Occipital lobe (tissue), 2 donors: ENCODE data around the gene HRCT1. TPM values are rescaled to one million over a fixed set of nuclear protein-coding genes. Genes with fewer than 3 reads are reported as not detected.
"Not testable (repeated sequence)": the region's sequence is repeated elsewhere in the genome, so short reads cannot be mapped to it uniquely, and the experiment has no call there.

ENCODE experiments used
- DNase-seq: peaks from one replicate; lab custom pipeline; 2025; lab: John Stamatoyannopoulos, UW
- total RNA-seq: library from RNA; depleted of rRNA; stranded (reverse); fragments of >200 nt; gene quantifications from one replicate; pipeline ENCODE4 v1.2.3, GENCODE V29; 2014

The HRCT1 gene
- not detected for total RNA-seq

GRCh38 chr9:35905912-35906679 is at the start of gene HRCT1:
TSS of gene HRCT1 (plus strand) at chr9:35906202. CDS start at chr9:35906288, 86 bp downstream.
- no peak for DNase-seq

DNA sequence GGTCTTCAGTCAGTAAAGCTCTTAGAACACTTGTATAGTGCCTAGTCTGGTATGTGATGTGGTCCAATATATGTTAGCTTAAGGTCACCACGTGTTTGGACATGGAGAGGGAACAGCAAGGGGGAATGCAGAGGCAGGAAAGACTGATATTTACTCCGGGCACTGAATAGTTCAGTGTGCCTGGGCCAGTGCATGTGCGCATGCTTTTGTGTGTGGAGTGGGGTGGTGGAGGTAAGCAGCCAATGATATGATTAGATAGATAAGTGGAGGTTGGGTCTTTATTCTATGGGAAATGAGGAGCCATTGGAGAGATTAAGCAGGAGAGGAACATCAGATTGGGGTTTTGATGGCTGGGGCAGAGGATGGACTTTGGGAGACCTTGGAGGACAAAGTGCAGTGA is 49.8 kb upstream of the HRCT1 start:
- no peak for DNase-seq

- no peak for DNase-seq
Observed at GRCh38 chr9:35856882-35857281, 49.1 kb upstream of the HRCT1 start.

GRCh38 chr9:35858458-35858857 is 47.5 kb upstream of the HRCT1 start:
- no peak for DNase-seq

GRCh38 chr9:35859310-35859989 is 46.6 kb upstream of the HRCT1 start:
- peak; percentile 48 for DNase-seq

DNA sequence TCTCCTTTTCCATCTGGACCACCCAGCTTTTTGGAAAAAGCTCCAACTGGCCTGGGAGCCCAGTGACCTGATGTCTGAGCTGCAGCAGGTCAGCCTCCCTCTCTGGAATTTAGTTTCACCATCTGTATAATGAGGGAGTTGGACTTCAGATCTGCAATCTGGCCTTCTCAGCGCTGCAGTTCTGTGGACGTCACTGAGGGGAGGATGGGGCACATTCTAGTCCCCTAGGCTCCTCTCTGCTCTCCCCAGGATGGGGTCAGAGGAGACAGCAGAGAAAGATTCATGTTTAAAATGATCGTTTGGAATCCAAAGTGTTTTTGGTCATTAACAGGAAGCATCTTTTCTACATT is 46.0 kb upstream of the HRCT1 start:
- no peak for DNase-seq

DNA sequence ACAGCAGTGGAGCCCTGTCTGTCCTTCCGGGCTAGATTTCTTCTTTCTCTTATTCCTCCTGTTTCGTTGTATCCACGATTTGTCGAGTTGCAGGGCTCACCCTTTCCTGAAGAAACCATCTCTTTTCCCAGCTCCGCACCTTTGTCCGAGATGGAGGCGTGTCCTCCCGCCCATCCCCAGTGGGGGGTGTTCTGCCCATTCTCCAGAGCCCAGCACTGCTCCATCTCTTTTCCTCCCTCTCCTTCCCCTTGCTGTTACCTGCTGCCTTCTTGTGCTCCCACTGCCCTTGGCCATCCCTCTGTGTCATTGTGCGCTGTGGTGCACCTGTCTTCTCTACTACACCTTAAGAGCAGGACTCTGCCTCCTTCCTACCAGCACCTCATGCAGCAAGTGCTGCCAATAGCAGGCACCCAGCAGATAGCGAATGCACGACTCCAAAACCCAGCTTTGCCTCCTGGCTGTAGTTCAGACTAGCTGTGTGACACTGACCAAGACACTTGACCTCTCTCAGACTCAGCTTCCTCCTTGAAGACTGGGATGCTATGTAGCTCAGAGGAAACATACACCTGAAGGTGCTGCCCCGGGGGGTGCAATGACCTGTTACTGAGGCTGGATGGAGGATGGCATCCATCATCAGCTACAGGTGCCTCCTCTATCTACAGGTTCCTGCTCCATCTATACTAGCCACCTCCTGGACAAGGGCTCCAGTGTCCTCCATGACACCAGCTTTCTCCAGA is 44.7 kb upstream of the HRCT1 start:
- no peak for DNase-seq

GRCh38 chr9:35862328-35862727 is 43.7 kb upstream of the HRCT1 start:
- DNase-seq, result no peak

DNA sequence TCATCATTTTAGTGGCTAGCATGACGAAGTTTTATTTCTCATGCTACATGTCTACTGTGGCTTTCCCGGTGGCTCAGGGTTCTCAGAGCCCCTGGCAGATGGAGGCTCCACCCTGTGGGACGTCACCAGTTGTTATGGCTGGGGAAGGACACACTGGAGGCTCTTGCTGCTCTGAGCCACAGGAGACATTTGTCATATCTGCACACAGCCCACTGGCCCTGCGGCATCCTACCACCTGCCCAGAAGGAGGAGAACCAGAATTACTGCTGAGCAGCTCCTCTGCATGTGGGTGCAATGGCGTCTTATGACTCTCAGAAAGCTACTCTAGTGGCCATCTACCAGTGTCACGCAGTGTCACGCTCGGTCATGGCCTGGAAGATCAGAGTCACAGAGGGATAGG is 42.4 kb upstream of the HRCT1 start:
- no peak for DNase-seq

GRCh38 chr9:35864695-35865255 is 41.2 kb upstream of the HRCT1 start:
- no peak for DNase-seq

GRCh38 chr9:35867538-35867937 is 38.5 kb upstream of the HRCT1 start:
- no peak for DNase-seq

- DNase-seq, result no peak
Observed at GRCh38 chr9:35868933-35869332, 37.1 kb upstream of the HRCT1 start.

DNA sequence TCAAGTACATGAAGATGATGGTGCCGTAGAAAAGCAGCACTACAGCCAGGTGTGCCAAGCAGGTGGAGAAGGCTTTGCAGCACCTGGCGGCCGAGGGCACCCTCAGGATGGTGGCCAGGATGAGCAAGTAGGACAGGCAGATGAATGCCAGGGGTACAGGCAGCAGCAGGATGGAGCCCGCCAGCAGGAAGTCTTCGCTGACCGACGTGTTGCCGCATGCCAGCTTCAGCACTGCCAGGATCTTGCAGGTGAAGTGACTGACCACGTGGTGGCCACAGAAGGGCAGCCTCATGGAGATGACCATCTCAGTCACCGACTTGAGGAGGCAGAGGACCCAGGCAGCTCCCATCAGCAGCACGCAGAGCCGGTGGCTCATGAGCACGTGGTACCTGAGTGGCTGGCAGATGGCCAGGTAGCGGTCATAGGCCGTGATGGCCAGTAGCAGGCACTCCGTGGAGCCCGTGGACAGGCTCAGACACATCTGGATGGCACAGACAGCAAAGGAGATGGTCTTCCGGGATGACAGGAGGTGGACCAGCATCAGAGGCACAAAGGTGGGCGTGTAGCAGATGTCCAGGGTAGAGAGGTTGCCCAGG is 36.3 kb upstream of the HRCT1 start:
- no peak for DNase-seq

DNA sequence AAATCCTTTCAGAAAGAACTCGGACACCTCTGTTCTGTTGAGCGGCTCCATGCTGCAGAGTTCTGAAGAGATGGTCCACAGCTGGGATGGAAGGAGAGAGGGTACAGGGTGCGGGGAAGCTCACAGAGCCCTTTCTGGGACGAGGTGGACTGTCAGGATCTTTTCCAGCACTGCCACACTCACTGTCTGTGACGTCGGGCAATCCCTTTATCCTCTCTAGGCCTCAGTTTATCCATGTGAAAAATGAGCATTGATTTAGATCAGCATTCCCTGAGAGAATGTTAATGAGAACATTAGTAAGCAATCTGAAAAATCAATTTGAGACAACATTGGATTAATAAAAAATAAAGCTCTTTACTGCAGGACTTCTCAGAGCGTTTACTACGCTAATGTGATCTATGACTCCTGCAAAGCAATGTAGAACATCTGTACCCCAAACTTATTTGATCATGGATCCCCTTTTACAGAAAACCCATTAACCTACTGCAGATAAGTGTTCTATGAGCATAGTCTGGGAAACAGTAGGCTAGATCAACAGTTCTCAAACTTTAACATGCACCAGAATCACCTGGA is 35.6 kb upstream of the HRCT1 start, which contains the start of gene OR13J1:
Gene OR13J1 (minus strand): TSS at position 51 of the 573 bp plus-strand sequence. CDS start 0 bp downstream, at position 51.
- no peak for DNase-seq

GRCh38 chr9:35871545-35871944 is 34.5 kb upstream of the HRCT1 start:
- DNase-seq, result no peak

DNA sequence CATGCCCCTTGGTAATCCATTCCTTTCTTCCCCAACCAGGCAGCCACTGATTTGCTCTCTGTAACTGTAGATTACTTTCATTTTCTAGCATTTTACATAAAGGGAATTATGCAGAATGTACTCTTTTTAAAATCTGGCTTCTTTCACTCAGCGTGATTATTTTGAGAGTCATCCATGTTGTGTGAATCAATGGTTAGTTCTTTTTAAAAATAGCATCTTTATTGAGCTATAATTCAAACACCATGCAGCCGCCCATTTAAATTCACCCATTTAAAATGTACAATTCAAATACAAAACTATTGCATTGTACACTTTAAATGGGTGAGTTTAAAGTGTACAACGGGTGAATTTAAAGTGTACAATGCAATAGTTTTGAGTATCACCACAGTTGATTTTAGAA is 33.5 kb upstream of the HRCT1 start:
- no peak for DNase-seq

DNA sequence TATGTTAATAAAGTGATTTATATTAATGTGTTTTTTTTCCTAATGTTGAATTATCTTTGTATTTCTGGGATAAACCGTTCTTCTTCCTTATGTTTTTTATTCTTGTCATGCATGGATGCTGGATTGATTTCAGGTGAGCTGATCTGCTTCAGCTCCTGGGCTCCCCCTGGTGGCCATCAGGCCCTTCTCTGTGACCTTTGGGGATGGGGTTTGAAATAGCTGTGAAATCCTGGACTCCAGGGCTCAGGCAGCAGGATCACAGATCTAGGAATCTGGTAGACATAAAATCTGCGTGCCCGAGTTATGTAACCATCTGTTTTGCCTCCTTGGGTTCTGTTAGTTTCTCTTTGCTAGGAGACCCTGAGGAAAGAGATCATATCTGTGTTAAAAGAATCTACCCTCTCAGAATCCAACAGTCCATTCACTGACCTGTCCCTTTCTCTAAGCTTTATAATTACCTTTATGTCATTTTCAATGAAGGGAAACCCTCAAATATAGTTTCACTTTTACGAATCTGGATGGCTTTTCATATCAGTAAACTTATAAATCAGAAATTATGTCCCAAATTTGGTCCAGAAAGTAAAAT is 23.6 kb upstream of the HRCT1 start:
- DNase-seq, result peak; percentile 62

DNA sequence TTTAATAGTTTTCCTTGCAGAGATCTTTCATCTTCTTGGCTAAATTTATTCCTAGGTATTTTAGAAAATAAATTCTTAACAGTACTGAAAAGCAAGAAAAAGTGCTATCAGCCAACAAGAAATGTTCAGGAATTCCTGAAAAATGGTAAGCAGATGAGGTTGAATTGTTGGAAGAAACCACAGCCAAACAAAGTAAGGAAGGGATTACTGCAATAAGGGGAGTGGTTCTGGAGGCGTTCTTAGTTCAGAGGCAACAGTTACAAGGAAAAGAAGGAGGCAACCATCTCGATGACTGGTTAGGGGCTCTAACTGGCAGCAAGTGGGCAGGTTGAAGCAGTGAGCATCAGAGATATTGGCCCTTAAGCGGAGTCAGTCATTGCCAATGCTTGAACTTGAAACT is 23.0 kb upstream of the HRCT1 start:
- no peak for DNase-seq

GRCh38 chr9:35884908-35885307 is 21.1 kb upstream of the HRCT1 start:
- DNase-seq, result not testable (repeated sequence)

GRCh38 chr9:35891646-35892045 is 14.4 kb upstream of the HRCT1 start:
- DNase-seq, result no peak

GRCh38 chr9:35892051-35892450 is 14.0 kb upstream of the HRCT1 start:
- DNase-seq, result no peak
